Left ventricle myocardium inferior (tissue), 1 donor: Measurements from ENCODE around the gene ENAM. TPM values are rescaled to one million over a fixed set of nuclear protein-coding genes. Genes with fewer than 3 reads are reported as not detected.
A peak's percentile ranks its signal among the peaks of the same experiment; 100 is the strongest.
"Not testable (repeated sequence)": the region's sequence is repeated elsewhere in the genome, so short reads cannot be mapped to it uniquely, and the experiment has no call there.

Experiments
- DNase-seq: peaks from one replicate; pipeline ENCODE4 v3.0.0-alpha.2; 2020
- H3K27ac ChIP-seq: fragments of 200-600 bp; replicated peaks from 2 replicates; pipeline ENCODE4 v1.8.0; 2021
- H3K27me3 ChIP-seq: fragments of 200-600 bp; 2 replicates; pipeline ENCODE4 v1.8.0; 2021; ENCODE audit warnings: low read depth
- H3K36me3 ChIP-seq: fragments of 200-600 bp; 2 replicates; pipeline ENCODE4 v1.8.0; 2021
- H3K4me1 ChIP-seq: fragments of 200-600 bp; 2 replicates; pipeline ENCODE4 v1.8.0; 2021
- H3K4me3 ChIP-seq: fragments of 200-600 bp; 2 replicates; pipeline ENCODE4 v1.8.0; 2021; ENCODE audit warnings: mild to moderate bottlenecking, moderate library complexity
- H3K9me3 ChIP-seq: fragments of 200-600 bp; replicated peaks from 2 replicates; pipeline ENCODE4 v1.8.0; 2021
- intact Hi-C: fragments of 100-400 bp; cut with micrococcal nuclease; formaldehyde crosslinking; loops from one replicate; pipeline ENCODE4 v1.11.0; 2022
- total RNA-seq: library from RNA; stranded (reverse); fragmentation: NEBNext Ultra II Directional; extraction: Animal tissue kit (Norgen Biotek cat#: 25700); gene quantifications from one replicate; pipeline ENCODE4 v1.2.1, GENCODE V29; 2021
- TF ChIP-seq, protein P1 (sequence below): fragments of 200-600 bp; IDR thresholded peaks from 2 replicates; pipeline ENCODE4 v1.8.0; 2021; ENCODE audit warnings: antibody characterized with exemption, mild to moderate bottlenecking, borderline replicate concordance
- donor health status: DM: no; HTN: yes; CAD: no; lungs with severe emphysema.

Gene ENAM
- total RNA-seq, 1 donor from 2014 or later = 6.2 TPM

DNA sequence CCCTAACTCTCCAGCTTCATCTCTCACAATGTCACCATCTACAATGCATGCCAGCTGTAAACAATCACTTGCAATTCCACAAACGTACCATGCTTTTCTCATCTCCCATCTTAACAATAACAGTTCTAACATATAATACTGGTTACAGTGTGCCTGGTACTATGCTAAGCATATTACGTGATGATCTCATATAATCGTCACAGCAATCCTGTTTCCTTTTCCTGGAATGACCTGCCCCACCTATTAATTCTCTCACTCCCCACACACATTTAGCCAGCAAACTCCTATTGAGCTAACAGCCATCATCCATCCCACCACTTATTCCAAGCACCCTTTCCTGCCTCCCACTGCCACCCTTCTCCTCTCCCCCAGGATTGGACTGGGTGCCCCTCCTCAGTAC, 29.9 kb downstream of the ENAM start:
- H3K36me3 ChIP-seq = no peaks in the 10 kb centered on the region
- intact Hi-C loops = loop anchor here (10.0 kb wide), 1 partner anchor 346 kb away; no protein-coding TSS in a partner anchor
- H3K27me3 ChIP-seq = no peaks in the 10 kb centered on the region
- TF ChIP-seq, protein P1, sequence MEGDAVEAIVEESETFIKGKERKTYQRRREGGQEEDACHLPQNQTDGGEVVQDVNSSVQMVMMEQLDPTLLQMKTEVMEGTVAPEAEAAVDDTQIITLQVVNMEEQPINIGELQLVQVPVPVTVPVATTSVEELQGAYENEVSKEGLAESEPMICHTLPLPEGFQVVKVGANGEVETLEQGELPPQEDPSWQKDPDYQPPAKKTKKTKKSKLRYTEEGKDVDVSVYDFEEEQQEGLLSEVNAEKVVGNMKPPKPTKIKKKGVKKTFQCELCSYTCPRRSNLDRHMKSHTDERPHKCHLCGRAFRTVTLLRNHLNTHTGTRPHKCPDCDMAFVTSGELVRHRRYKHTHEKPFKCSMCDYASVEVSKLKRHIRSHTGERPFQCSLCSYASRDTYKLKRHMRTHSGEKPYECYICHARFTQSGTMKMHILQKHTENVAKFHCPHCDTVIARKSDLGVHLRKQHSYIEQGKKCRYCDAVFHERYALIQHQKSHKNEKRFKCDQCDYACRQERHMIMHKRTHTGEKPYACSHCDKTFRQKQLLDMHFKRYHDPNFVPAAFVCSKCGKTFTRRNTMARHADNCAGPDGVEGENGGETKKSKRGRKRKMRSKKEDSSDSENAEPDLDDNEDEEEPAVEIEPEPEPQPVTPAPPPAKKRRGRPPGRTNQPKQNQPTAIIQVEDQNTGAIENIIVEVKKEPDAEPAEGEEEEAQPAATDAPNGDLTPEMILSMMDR = no peak
- H3K9me3 ChIP-seq = no peaks in the 10 kb centered on the region
- no peaks in the 10 kb centered on the region for H3K4me1 ChIP-seq
- DNase-seq = no peak
- no peak overlapping the region for H3K27ac ChIP-seq
- H3K4me3 ChIP-seq = no peak overlapping the region

DNA sequence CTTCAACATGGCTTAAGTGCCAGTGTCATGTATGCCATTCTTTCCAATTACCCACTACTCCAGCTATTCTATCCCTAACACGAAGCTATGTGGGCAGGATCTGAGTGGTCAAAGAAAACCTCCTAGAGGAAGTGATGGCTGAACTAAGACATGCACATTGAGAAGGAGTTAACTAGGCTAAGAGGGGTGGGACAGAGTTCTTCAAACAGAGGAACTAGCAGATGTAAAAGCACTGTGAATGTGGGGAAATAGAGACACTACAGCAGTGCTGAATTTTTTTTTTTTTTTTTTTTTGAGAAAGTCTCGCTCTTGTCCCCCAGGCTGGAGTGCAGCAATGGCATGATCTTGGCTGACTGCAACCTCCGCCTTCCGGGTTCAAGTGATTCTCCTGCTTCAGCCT, 31.6 kb downstream of the ENAM start:
- Histone ChIP-seq H3K27me3 (no peaks in the 10 kb centered on the region), H3K4me1 (no peaks in the 10 kb centered on the region), H3K27ac (no peak overlapping the region), H3K36me3 (no peaks in the 10 kb centered on the region), H3K9me3 (no peaks in the 10 kb centered on the region), H3K4me3 (no peak overlapping the region)
- intact Hi-C loops = no loop called here
- DNase-seq = no peak
- TF ChIP-seq, protein P1 = no peak

DNA sequence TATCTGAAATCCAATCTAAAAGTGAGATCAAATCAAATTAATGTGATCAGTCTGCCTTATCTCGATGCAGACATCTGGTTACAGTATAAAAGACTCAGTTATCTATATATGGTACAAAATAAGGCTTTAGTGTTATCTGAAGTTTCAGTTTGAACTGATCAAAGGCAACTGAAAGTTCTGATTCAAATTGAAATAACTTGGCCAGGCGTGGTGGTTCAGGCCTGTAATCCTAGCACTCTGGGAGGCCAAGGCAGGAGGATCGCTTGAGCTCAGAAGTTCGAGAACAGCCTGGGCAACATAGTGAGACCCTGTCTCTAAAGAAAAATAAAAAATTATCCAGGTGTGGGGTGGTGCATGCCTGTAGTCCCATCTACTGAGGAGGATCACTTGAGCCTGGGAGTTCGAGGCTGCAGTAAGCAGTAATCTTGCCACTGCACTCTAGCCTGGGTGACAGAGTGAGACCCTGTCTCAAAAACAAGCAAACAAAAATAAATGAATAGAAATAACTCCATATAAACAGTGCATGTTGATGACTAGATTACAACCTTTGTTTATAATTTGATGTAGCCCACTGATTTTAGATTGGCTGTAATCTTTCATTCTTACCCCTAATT, 32.9 kb downstream of the ENAM start:
- DNase-seq, H3K4me3 ChIP-seq, H3K27ac ChIP-seq, H3K4me1 ChIP-seq, intact Hi-C loops, H3K36me3 ChIP-seq, H3K27me3 ChIP-seq, H3K9me3 ChIP-seq: not testable (repeated sequence)

DNA sequence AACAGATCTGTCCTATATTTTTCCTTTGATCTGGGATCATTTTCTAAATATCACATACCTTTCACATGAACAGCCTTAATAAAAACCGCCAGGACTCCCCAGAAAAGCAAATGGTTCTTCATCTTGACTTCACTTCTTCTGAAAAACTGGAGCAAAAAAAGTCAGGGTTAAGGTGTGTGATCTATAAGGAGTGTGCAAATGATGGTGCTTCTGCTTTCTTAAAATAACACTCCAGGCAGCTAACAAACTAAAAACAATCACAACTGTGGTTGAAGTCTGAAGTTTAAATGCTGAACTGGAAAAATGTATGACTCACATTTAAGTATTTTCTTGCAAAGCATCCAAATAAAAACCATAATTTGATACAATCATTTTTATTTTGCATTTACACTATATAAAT, 37.8 kb downstream of the ENAM start, which contains the start of gene JCHAIN:
Gene JCHAIN, minus strand, starts transcription at position 140 of the 400 bp plus-strand sequence. Its CDS starts 18 bp downstream, at position 122.
- TF ChIP-seq, protein P1 = no peak
- no peaks in the 10 kb centered on the region for H3K4me1 ChIP-seq
- H3K9me3 ChIP-seq = no peaks in the 10 kb centered on the region
- H3K36me3 ChIP-seq = no peaks in the 10 kb centered on the region
- DNase-seq = no peak
- intact Hi-C loops = no loop called here
- H3K27me3 ChIP-seq = no peaks in the 10 kb centered on the region
- no peak within 1 kb of the TSS for H3K4me3 ChIP-seq
- no peak within 1 kb of the TSS for H3K27ac ChIP-seq

DNA sequence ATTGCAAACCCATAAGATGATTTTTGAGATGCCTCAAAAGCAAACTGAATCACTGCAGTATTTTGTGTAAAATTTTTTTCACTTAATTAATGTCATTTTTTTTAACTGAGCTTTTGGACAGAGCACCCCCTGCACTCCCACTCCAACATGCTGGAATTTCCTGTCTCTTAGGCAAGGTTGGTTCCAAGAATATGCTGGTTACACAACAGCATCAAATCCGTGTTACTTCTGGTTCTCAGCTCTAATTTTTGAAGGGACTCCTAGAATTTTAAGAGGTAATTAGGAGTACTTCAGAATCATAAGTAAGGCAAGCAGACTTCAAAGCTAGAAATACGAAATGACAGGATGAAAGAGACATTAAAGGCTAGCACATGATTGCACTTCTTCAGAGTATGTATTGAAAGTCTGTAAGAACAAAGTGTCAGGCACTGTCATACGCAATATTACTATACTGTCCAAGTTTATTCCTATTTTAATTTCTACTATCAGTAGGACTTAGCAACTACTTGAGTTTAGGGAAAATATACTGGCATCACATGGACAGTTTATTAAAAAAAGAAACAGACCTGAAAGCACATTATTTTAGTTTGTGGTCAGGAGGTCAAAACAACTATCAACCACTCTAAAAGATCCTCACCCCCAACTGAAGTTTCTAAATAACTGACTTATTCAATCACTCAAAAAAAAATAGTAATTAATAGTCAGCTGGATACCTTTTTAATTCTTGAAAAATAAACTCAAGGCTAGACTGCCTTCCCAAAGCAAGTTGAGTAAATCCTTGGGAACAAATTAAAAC, 39.4 kb downstream of the ENAM start:
- DNase-seq = no peak
- intact Hi-C loops = no loop called here
- no peaks in the 10 kb centered on the region for H3K9me3 ChIP-seq
- H3K4me1 ChIP-seq = no peaks in the 10 kb centered on the region
- TF ChIP-seq, protein P1 = no peak
- no peaks in the 10 kb centered on the region for H3K36me3 ChIP-seq
- H3K27ac ChIP-seq = peak overlapping the region; percentile 17
- H3K4me3 ChIP-seq = no peak overlapping the region
- no peaks in the 10 kb centered on the region for H3K27me3 ChIP-seq
